SKM-1 treated with dmso at 0.1 percent for 144 hours (cell line): ENCODE measurements around the gene DYNC1LI1.

Source experiments
- DNase-seq: peaks from one replicate; lab custom pipeline; 2025; ENCODE audit not compliant: unreplicated experiment; lab: John Stamatoyannopoulos, UW

The DYNC1LI1 gene

DNA sequence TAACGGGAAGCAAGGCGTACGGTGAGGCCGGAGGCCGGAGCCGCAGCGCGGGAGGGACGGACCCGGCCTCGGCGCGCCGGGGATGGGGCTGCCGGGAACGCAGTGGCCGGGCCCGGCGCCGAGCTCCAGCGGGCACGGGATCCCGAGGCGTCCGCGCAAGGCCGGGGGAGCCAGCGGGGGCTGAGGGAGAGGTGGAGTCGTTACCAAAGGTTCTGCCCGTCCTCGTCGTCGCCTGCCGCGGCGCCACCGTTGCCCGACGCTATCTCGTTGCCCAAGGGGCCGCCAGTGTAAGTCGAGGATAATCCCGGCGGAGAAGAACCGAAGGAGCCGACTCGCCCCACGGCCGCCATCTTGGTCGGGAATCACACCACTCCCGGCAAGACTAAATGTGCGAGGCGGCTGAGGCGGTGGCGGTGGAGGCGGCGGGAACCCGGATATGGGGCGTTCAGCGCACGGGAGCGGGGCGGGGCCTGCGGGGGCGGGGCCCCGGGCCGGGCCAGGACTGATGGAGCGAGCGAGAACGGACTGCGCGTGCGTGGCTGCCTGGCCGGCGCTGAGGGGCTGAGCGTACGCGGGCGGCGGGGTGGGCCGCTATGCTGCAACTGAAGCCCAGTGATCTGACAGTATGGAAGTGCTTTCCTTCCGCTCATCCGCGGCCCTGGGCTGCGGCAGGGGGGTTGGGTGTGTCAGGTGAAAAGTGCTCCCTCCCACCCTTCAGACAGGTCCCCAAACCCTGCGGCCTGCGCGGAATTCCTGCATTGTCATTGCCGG lies at the start of gene DYNC1LI1:
Gene DYNC1LI1, minus strand, starts transcription at position 438 of the 771 bp plus-strand sequence. Its CDS starts 88 bp downstream, at position 350.
- peak; percentile 87 for DNase-seq

DNA sequence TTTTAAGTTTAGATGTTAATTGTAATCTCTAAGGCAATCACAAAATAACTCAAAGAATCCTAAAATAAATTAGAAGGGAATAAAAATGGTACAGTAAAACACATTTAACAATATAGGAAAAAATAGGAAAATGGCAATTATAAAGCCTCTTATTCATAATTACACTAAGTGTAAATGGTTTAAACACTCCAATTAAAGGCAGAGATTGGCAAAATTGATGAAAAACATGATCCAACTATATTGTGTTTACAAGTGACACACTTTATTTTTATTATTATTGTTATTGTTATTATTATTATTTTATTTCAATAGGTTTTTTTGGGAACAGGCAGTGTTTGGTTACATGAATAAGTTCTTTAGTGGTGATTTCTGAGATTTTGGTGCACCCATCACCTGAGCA lies 48.7 kb upstream of the DYNC1LI1 start:
- DNase-seq, result no peak

DNA sequence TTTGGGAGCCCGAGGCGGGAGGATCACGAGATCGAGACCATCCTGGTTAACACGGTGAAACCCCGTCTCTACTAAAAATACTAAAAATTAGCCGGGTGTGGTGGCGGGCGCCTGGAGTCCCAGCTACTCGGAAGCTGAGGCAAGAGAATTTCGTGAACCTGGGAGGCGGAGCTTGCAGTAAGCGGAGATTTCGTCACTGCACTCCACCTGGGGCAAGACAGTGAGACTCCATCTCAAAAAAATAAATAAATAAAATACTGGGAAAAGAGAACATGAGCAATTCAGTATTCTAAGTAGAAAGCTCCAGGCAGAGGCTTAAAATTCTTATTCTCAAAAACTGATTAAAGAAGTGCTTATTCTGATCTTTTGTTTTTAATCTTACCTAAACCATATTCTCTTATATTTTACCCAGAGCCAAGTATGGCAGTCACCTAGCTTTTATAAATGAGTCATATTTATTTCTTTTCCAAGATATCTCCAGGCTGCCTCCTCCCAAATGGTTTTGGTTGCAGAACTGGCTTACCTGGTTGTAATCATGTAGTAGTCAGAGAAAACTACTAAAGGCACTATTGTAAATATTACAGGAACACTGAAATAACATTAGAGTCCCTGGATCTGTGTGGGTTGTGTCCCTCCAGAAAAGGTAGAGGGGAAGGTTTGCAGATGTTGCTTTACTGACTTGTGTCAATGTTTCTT lies 45.8 kb upstream of the DYNC1LI1 start:
- DNase-seq, result no peak

DNA sequence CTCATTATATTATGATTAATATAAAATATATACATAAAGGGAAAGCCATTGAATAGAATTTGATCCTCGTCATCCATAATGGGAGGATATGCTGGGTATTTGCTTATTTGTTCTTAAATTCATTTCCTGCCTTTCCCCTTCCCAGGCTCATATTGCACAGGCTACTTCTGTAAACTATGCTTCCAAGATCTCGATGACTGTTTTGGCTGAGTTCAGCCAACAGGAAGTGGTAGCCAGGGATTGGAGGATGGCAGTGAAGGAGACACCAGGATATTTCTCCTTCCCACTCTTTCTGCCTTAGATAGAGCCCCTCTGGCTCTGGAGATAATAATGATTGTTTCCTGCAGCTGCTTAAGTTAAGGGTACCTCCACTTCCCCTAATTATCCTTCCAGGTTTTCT lies 44.3 kb upstream of the DYNC1LI1 start:
- no peak for DNase-seq

DNA sequence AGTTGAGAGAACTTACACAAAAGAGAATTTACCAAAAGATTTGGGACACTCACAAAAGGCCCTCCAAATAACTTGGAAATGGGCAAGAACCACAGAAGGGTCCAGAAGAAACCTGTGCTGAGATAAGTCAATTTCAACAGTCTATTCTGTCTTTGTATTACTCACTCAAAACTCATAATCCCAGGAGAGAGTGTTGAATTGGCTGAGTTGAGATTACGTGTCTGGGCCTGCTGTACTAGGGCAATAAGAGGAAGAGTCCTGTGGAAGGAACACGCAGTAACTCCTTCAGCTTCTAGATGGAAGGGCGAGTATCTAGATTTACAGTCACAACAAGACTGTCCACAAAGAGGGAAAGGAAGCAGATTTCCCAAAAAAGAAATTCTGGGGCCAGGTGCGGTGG lies 42.5 kb upstream of the DYNC1LI1 start:
- no peak for DNase-seq

DNA sequence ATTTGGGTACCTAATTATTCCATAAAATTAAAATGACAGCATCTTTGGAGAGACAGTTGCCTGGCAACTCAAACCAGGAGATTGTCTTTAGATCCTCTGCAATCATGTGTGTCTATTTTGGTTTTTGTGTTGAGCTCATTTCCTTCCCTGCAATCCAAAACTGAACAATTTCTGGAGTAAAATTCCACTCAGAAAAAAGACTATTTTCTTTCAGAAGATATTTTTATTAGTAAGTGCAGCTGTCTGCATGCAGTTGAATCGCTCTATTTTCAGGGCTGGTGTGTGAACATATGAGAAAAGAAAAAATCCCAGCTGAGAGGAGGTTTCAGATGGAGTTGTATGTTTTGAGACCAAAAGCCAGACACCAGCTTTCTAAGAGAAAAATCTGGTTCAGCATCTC lies 41.9 kb upstream of the DYNC1LI1 start:
- no peak for DNase-seq

DNA sequence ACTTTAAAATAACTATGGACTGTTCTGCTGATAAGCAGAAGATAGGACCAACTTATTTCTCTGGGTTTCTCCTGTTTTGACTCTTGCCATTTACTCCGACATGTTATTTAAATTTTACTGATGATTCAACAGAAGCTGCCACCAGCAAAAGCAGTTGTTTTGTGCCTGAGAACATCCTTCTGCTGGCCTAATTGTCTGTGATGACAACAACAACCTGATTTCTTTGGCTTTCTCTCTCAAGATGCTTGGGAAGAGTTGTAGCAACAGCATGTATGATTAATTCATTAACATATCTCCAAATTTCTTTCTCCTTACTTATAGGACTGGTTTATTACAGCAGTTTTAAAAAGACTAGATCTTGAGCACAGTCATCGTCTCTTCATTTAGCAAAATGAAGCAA lies 36.9 kb upstream of the DYNC1LI1 start:
- no peak for DNase-seq

DNA sequence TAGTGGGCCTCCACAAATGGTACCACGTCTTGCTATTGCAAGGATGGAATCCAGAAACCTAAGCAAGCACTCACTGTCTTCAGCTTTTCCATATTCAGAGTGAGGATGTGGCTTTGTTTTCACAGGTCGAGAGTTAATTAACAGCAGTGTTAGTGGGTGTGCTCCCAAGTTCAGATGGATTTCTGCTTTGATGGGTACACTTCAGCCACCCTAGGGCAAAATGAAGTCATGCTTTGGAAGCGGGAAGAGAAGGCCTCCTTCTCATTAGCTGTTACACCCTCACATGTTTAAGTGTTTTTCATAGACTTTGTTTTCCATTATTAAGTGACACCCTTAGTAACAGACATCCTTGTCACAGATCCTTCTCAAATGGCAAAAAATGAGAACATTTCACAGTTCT lies 36.3 kb upstream of the DYNC1LI1 start:
- DNase-seq, result no peak

DNA sequence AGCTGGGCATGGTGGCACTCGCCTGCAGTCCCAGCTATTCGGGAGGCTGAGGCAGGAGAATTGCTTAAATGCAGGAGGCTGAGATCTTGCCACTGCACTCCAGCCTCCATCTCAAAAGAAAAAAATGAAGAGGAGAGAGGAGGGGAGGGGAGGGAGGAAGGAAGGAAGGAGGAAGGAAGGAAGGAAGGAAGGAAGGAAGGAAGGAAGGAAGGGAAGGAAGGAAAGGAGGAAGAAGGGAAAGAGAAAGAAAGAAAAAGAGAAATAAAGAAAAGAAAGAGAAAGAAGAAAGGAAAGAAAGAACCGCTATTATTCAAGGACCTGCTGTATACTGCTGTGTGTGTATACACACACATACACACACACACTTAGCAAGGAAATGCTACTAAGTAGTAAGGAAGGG lies 35.6 kb upstream of the DYNC1LI1 start:
- no peak for DNase-seq

DNA sequence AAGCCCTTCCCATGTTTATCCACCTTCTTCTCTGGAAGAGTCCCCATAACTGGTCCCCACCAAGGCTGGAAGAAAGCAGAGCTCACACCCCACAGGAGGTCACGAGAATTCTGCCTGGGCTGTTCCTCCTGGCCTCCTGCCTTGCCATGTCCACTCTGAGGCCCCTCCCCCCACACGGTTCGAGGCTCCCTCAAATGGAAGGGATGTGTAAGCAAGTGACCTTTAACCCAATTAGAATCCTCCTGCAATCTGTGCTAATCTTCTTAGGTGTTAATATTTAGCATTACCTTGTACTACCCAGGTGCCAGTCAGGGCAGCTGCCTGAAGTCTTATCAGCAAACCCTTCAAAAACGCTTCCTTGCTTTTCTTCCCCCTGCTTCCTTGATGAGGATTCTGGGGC lies 32.4 kb upstream of the DYNC1LI1 start:
- no peak for DNase-seq

DNA sequence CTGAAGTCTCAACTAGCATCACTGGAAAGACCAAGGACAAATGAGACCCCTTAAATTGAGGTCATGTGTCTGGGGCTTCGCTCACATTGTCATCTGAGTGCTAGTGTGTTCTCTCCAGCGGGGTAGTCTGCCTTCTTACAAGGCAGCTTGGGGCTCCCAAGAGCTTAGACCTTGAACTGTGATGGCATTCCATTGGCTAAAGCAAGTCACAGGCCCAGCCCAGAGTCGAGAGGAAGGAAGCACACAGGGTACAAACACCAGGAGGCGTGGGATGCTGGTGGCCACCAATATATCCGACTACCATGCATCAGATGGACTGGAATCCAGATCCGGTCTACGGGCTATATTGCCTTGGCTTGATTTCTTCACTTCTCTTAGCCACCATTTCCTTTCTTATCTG lies 31.5 kb upstream of the DYNC1LI1 start:
- DNase-seq, result no peak

DNA sequence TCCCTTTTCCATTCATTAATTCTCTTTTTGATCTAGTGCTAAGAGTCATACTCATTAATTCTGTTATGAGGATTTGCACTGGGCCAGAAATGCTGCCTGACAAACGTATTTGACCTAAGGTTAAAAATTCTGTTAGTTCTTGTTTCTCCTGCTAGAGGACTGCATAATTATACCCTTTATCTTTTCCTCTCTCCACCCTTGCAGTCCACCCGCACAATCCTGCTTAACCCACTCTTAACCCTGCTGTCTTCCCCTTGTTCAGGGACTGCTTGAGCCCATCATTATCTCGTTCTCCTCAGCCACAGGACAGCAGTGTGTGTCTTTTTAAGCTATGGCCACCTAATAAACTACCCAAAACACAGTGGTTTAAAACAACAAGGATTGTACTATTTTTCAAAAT lies 31.1 kb upstream of the DYNC1LI1 start:
- no peak for DNase-seq

DNA sequence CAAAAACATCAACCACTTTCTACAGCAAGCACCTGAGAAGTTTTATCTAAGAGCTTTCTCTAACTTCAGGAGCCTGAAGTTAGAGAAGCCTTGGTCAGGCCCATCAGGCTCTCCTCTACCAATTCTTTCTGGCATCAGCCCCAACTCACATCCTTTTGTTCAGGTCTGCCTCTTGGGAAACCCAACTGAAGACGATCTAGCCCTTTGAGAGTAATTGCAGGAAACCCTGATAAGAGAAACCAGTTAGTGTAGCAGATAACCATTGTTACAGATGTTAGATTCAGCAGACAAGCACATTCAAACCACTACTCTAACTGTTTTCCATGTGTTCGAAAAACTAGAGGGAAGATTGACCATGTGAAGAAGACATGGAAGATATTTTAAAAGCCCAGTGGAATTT lies 27.0 kb upstream of the DYNC1LI1 start:
- DNase-seq, result no peak

DNA sequence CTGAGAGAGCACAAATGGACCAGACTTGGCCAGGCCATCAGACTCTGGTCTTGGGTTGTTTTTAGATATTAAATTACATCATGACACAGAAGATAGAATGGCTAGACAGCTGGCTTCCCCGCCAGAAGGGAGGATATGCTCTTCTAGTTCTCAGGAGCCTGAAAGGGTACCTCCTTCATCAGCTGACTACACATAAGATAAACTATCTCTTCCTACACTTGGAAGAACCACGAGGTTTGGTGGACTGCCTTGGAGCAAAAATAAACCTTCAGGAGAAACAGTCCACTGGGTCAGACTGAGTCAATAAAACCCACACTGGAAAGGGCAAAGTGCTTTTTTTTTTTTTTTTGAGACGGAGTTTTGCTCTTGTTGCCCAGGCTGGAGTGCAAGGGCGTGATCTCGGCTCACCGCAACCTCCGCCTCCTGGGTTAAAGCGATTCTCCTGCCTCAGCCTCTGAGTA lies 26.3 kb upstream of the DYNC1LI1 start:
- no peak for DNase-seq

DNA sequence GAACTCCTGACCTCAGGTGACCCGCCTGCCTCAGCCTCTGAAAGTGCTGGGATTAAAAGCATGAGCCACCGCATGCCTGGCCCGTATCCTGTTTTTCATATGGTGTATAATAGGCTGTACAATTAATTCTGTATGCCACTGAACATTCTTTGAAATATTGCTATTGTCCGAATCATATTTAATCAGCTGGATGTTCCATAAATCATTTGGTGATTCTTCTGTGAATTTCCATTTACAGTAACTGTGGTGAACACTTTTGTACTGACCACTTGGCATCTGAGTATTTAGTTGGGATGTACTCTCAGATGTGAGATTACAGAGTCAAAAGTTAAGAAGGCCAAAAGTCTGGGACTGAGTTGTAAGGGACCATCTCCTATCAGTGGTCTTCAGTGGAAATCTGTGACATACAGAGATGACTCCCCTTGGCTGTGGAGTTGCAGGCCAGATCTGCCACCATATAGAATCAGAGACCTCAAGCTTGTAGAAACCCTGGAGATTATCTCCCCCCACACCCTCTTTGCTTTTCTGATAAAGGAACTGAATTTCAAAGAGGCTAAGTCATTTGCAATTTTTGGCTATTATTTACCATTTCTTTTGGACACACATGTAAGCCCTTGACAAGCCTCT lies 25.7 kb upstream of the DYNC1LI1 start:
- DNase-seq, result no peak

DNA sequence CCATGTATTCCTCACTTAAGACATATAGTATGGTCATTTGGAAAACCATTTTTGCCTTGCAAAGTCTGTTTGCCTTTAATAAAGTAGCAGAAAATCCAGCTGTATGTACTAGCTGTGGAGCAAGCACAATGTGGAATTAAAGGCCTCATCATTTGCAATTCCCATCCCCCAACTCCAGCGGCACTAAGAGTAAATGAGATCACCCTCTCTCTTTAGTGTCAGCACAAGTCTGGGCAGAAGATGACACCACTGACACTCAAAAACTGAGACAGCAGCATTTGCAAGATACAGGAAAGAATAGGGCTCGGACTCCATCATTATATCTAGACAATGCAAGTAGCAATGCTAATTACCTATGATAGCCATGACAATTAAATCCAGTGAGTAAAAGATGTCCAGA lies 24.7 kb upstream of the DYNC1LI1 start:
- DNase-seq, result no peak

DNA sequence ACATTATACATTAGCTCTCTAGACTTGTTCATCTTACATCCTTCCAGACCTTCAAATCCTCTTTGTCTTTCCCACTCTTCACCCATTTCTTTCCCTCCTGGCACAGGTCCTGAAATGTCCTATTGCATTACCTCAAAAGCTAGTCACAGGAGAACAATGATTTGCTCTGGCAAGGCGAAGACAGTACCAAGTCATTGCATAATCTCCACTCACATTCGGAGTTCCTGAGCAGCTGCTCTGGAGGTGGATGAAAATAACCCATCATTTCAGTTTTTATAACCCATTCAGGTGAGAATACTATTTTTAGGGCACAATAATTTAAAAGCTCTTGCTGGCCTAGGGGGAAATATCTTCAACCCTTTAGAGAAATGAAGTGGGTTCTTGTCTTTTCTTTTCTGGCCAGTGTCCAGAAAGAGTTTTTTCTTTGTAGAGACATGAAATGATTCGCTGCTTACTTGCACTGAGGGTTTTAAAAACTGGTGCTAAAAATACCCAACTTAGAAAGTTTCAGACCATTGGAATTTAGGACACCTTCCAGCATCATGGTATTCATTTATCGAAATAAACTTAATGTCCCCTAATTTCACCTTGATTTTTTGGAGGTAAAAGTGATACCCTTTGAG lies 23.4 kb upstream of the DYNC1LI1 start:
- DNase-seq, result no peak

DNA sequence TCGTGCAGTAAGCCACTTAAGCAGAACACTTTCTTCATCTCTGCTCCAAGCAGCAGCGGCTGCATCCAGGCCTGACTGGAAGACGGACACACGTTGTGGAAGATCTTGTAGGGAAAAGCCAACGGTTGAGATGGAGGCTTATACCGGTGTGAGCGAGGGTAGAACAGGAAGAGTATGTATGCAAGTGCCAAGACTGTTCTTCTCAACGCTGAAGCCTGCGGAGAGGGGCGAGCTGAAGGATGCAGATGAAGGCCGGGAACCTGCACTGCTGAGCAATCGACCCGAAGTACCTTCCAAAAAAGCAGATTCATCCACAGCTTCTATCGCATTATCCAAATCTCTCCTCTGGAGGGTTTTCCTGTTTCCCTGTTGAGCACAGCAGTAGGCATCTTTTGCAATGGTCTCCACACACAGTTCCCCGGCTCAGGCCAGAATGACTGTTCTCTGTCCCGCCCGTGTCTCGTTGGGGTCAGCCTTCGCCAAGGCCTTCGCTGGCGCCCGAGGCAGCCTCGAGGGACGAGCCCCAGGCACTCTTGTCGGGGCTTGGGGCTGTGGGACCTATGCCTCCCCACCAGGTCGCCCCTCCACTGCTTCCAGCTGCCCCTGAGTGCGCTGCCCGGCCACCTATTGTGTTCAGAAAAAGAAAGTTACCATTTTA lies 22.2 kb upstream of the DYNC1LI1 start:
- DNase-seq, result no peak

DNA sequence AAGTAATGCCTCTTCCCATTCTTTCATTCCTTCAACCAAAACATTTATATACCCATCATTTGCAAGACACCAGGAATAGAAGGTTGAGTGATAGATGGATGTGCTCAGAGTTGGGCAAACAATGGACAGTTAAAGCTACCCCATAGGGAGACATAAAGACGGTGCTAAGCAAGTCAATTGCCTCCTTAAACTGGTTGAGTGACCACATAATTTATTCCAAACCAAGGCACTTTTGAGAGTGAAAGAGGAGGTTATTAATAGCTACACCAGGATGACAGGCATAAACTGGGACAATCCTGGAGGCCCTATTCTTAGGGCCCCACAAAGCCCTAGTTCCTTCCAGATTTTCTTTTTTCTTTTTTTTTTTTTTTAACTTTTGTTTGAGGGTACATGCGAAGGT lies 21.4 kb upstream of the DYNC1LI1 start:
- DNase-seq, result no peak

DNA sequence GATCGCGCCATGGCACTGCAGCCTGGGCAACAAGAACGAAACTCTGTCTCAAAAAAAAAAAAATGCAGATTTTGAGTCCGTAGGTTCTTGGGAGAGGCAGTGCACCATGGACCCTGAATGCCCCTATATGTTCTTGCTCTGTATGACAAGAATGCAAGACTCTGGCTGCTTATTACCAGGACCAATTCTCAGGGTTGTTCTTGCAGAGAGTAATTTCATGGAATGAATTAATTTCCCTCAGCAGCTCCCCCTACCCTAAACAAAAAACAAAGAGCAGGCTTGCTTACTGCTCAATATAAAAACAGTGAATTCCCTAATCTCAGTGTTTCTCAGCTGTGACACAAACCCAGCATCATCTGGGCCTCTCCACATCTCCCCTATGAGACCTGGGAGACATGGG lies 20.5 kb upstream of the DYNC1LI1 start:
- DNase-seq, result no peak

DNA sequence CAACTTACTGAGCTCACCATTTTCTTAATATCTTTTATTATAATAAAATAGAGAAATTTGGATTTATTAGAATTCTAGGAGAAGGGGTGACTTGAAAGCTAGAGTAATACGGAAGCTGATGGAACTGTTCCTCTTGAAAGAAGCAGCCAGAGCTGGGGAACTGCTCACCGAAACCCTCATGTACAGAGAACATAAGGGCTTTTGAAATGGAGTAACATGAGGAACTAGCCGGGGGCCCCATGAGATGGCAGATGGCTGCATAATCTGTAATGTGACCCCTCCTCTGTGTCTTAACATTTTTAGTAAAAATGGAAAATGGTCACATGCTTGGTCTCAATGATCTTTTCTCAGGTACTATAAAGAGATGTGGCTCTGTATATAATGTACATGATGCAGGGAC lies 15.7 kb upstream of the DYNC1LI1 start:
- no peak for DNase-seq
